Smooth muscle cell (in vitro differentiated cells): ENCODE data around the gene ZG16. TPM values are rescaled to one million over a fixed set of nuclear protein-coding genes. Genes with fewer than 3 reads are reported as not detected.
"Not testable (repeated sequence)": the region's sequence is repeated elsewhere in the genome, so short reads cannot be mapped to it uniquely, and the experiment has no call there.

ENCODE experiments used
- DNase-seq: peaks from one replicate; lab custom pipeline; 2025; ENCODE audit not compliant: unreplicated experiment; lab: John Stamatoyannopoulos, UW
- H2AFZ ChIP-seq: fragments of 200-600 bp; sonication (generic); 2 replicates; pipeline ENCODE4 v1.6.0; 2016; ENCODE audit warnings: antibody characterized with exemption, low read depth, mild to moderate bottlenecking
- H3F3A ChIP-seq: fragments of 200-600 bp; sonication (generic); 2 replicates; pipeline ENCODE4 v1.6.0; 2017; ENCODE audit warnings: antibody characterized with exemption, low read depth
- H3K27ac ChIP-seq: fragments of 200-600 bp; sonication (generic); 2 replicates; pipeline ENCODE4 v1.5.1; 2016; ENCODE audit warnings: low read depth, mild to moderate bottlenecking
- H3K27me3 ChIP-seq: fragments of 200-600 bp; sonication (generic); 2 replicates; pipeline ENCODE4 v1.6.1; 2016; ENCODE audit warnings: low read depth, mild to moderate bottlenecking
- H3K36me3 ChIP-seq: fragments of 200-600 bp; sonication (generic); 2 replicates; pipeline ENCODE4 v1.5.1; 2016; ENCODE audit warnings: low read depth
- H3K4me1 ChIP-seq: fragments of 200-600 bp; sonication (generic); 2 replicates; pipeline ENCODE4 v1.5.1; 2016; ENCODE audit warnings: low read depth
- H3K4me2 ChIP-seq: fragments of 200-600 bp; sonication (generic); 2 replicates; pipeline ENCODE4 v1.6.0; 2016; ENCODE audit warnings: mild to moderate bottlenecking
- H3K4me3 ChIP-seq: fragments of 200-600 bp; sonication (generic); 2 replicates; pipeline ENCODE4 v1.5.1; 2016; ENCODE audit warnings: mild to moderate bottlenecking
- H3K79me2 ChIP-seq: fragments of 200-600 bp; sonication (generic); 2 replicates; pipeline ENCODE4 v1.6.0; 2016; ENCODE audit warnings: low read depth, mild to moderate bottlenecking
- H3K9ac ChIP-seq: fragments of 200-600 bp; sonication (generic); 2 replicates; pipeline ENCODE4 v1.6.0; 2016; ENCODE audit warnings: low read depth
- H3K9me3 ChIP-seq: fragments of 200-600 bp; sonication (generic); replicated peaks from 2 replicates; pipeline ENCODE4 v1.5.1; 2016; ENCODE audit warnings: low read depth
- H4K20me1 ChIP-seq: fragments of 200-600 bp; sonication (generic); 2 replicates; pipeline ENCODE4 v1.6.0; 2016; ENCODE audit warnings: low read depth
- CTCF ChIP-seq: fragments of 200-600 bp; sonication (generic); IDR thresholded peaks from 2 replicates; pipeline ENCODE4 v1.5.1; 2017; ENCODE audit warnings: borderline replicate concordance, mild to moderate bottlenecking, antibody characterized with exemption; ENCODE audit not compliant: insufficient read depth, poor library complexity, severe bottlenecking
- WGBS: methylation state at CpG from one replicate; pipeline ENCODE4 v1.1.7; 2016; ENCODE audit warnings: low lambda C conversion rate; 5-methylcytosine and 5-hydroxymethylcytosine counted together
- polyA plus RNA-seq: library from polyadenylated mRNA; unstranded; fragments of >200 nt; fragmentation: Nextera tagmentation; extraction: Ambion mirVana; gene quantifications from 2 replicates; pipeline ENCODE4 v1.2.1, GENCODE V29; 2016
- total RNA-seq: library from RNA; depleted of rRNA; stranded (reverse); fragments of >200 nt; gene quantifications from 2 replicates; pipeline ENCODE4 v1.2.3, GENCODE V29; 2014

ZG16 gene
- total and polyA plus RNA-seq, 2 experiments from 2014 or later, result not detected

- H3K27ac ChIP-seq, result no peak overlapping the region
- DNase-seq, result no peak
These were observed 17.3 kb upstream of the ZG16 start for GRCh38 chr16:29760567-29761279.

GRCh38 chr16:29761280-29761651 is 16.8 kb upstream of the ZG16 start:
- not testable (repeated sequence) for H3F3A ChIP-seq, H3K27me3 ChIP-seq, H3K9me3 ChIP-seq, H3K79me2 ChIP-seq, H4K20me1 ChIP-seq, H2AFZ ChIP-seq, H3K4me1 ChIP-seq, H3K4me3 ChIP-seq, DNase-seq, H3K36me3 ChIP-seq, H3K9ac ChIP-seq, H3K27ac ChIP-seq, H3K4me2 ChIP-seq
- 92% methylated on average over 8 of the region's 8 CpGs for WGBS

More at GRCh38 chr16:29760567-29761279, 17.3 kb upstream of the ZG16 start:
- no peaks in the 10 kb centered on the region for H3K79me2 ChIP-seq
- H2AFZ ChIP-seq, result no peak overlapping the region
- WGBS, result 77% methylated on average over 9 of the region's 9 CpGs
- no peaks in the 10 kb centered on the region for H3K9me3 ChIP-seq
- H3K4me2 ChIP-seq, result no peak overlapping the region
- no peaks in the 10 kb centered on the region for H4K20me1 ChIP-seq
- H3K9ac ChIP-seq, result no peak overlapping the region
- no peaks in the 10 kb centered on the region for H3K27me3 ChIP-seq
- TF ChIP-seq CTCF, result no peak
- H3K4me3 ChIP-seq, result no peak overlapping the region
- H3F3A ChIP-seq, result no peaks in the 10 kb centered on the region
- no peaks in the 10 kb centered on the region for H3K36me3 ChIP-seq
- no peaks in the 10 kb centered on the region for H3K4me1 ChIP-seq

GRCh38 chr16:29761882-29762281 is 16.2 kb upstream of the ZG16 start:
- H3K4me1 ChIP-seq, result no peaks in the 10 kb centered on the region
- whole genome bisulfite sequencing, result 90% methylated on average over 6 of the region's 6 CpGs
- DNase-seq, result no peak
- H4K20me1 ChIP-seq, result no peaks in the 10 kb centered on the region
- H3K9me3 ChIP-seq, result no peaks in the 10 kb centered on the region
- H3F3A ChIP-seq, result no peaks in the 10 kb centered on the region
- H3K9ac ChIP-seq, result no peak overlapping the region
- H3K4me2 ChIP-seq, result no peak overlapping the region
- H3K79me2 ChIP-seq, result no peaks in the 10 kb centered on the region
- no peaks in the 10 kb centered on the region for H3K36me3 ChIP-seq
- no peak overlapping the region for H3K4me3 ChIP-seq
- H3K27me3 ChIP-seq, result no peaks in the 10 kb centered on the region
- TF ChIP-seq CTCF, result no peak
- no peak overlapping the region for H3K27ac ChIP-seq
- no peak overlapping the region for H2AFZ ChIP-seq

- Histone ChIP-seq H4K20me1 (no peaks in the 10 kb centered on the region), H3K4me2 (no peak overlapping the region), H3K27me3 (no peaks in the 10 kb centered on the region), H3K9me3 (no peaks in the 10 kb centered on the region), H3K4me1 (no peaks in the 10 kb centered on the region), H3K79me2 (no peaks in the 10 kb centered on the region), H2AFZ (no peak overlapping the region), H3K27ac (no peak overlapping the region), H3K9ac (no peak overlapping the region), H3F3A (no peaks in the 10 kb centered on the region), H3K36me3 (no peaks in the 10 kb centered on the region), H3K4me3 (no peak overlapping the region)
- TF ChIP-seq CTCF, result no peak
- DNase-seq, result no peak
- 83% methylated on average over 6 of the region's 6 CpGs for WGBS
These were observed 14.7 kb upstream of the ZG16 start for GRCh38 chr16:29763326-29763725.
